Measurements from ENCODE around the gene TRIM8. TPM values are rescaled to one million over a fixed set of nuclear protein-coding genes. Genes with fewer than 3 reads are reported as not detected.
A peak's percentile ranks its signal among the peaks of the same experiment; 100 is the strongest.
"Not testable (repeated sequence)": the region's sequence is repeated elsewhere in the genome, so short reads cannot be mapped to it uniquely, and the experiment has no call there.

The TRIM8 gene
- total RNA-seq, 1 donor from 2014 or later: 48.2 TPM

- no peaks in the 10 kb centered on the region for H3K4me1 Mint-ChIP-seq
- no peak overlapping the region for H3K27ac Mint-ChIP-seq
- ATAC-seq (ENCODE audit: low read depth): no peak
- ChIA-PET CTCF (no interaction called here), POLR2A (no interaction called here)
- H3K36me3 Mint-ChIP-seq (ENCODE audit: low read depth): peaks cover 9% of the 10 kb centered on the region
- intact Hi-C loops (cut with micrococcal nuclease): no loop called here
- no peak for TF ChIP-seq CTCF (IDR thresholded peaks at IDR 0.05)
- H3K27me3 Mint-ChIP-seq: no peaks in the 10 kb centered on the region
- no peaks in the 10 kb centered on the region for H3K9me3 Mint-ChIP-seq
- no peak overlapping the region for H3K4me3 Mint-ChIP-seq
- DNase-seq: no peak
Measured at GRCh38 chr10:102691285-102692066, 47.2 kb downstream of the TRIM8 start.

GRCh38 chr10:102695401-102695800, 51.1 kb downstream of the TRIM8 start:
- H3K27me3 Mint-ChIP-seq, DNase-seq: not testable (repeated sequence)

GRCh38 chr10:102696736-102697135, 52.5 kb downstream of the TRIM8 start:
- intact Hi-C loops (cut with micrococcal nuclease): no loop called here
- ATAC-seq (ENCODE audit: low read depth) (no peak), DNase-seq (no peak)
- H3K9me3 Mint-ChIP-seq: no peaks in the 10 kb centered on the region
- no peaks in the 10 kb centered on the region for H3K27me3 Mint-ChIP-seq
- H3K36me3 Mint-ChIP-seq (ENCODE audit: low read depth): peaks cover 34% of the 10 kb centered on the region
- no peak overlapping the region for H3K27ac Mint-ChIP-seq
- TF ChIP-seq CTCF (IDR thresholded peaks at IDR 0.05): no peak
- CTCF ChIA-PET: no interaction called here
- H3K4me1 Mint-ChIP-seq: no peaks in the 10 kb centered on the region
- no peak overlapping the region for H3K4me3 Mint-ChIP-seq
- POLR2A ChIA-PET: interaction anchor here (0.7 kb wide), 1 partner anchor 52 kb away, joined by 3 read pairs; no protein-coding TSS in a partner anchor

More at GRCh38 chr10:102695401-102695800, 51.1 kb downstream of the TRIM8 start:
- peaks cover 34% of the 10 kb centered on the region for H3K36me3 Mint-ChIP-seq (ENCODE audit: low read depth)
- intact Hi-C loops (cut with micrococcal nuclease); H3K4me3 Mint-ChIP-seq; H3K9me3 Mint-ChIP-seq; CTCF ChIA-PET; POLR2A ChIA-PET; H3K27ac Mint-ChIP-seq; ATAC-seq (ENCODE audit: low read depth); H3K4me1 Mint-ChIP-seq: not testable (repeated sequence)

- intact Hi-C loops (cut with micrococcal nuclease): no loop called here
- ChIA-PET CTCF (no interaction called here), POLR2A (no interaction called here)
- no peak overlapping the region for H3K27ac Mint-ChIP-seq
- ATAC-seq (ENCODE audit: low read depth) (no peak), DNase-seq (no peak)
- H3K27me3 Mint-ChIP-seq: no peaks in the 10 kb centered on the region
- peaks cover 34% of the 10 kb centered on the region for H3K36me3 Mint-ChIP-seq (ENCODE audit: low read depth)
- no peak overlapping the region for H3K4me3 Mint-ChIP-seq
- H3K9me3 Mint-ChIP-seq: no peaks in the 10 kb centered on the region
- no peaks in the 10 kb centered on the region for H3K4me1 Mint-ChIP-seq
- TF ChIP-seq CTCF (IDR thresholded peaks at IDR 0.05): no peak
Measured at GRCh38 chr10:102698894-102699293, 54.6 kb downstream of the TRIM8 start.

- intact Hi-C loops (cut with micrococcal nuclease): no loop called here
- ChIA-PET POLR2A (interaction anchor here (0.5 to 1.2 kb wide), 3 partner anchors 10 to 33 kb away, joined by 3 to 9 read pairs (median 4); no protein-coding TSS in a partner anchor), CTCF (interaction anchor here (1.0 to 1.5 kb wide), 2 partner anchors 10 to 117 kb away, joined by 3 read pairs; no protein-coding TSS in a partner anchor)
- peaks cover 28% of the 10 kb centered on the region for H3K36me3 Mint-ChIP-seq (ENCODE audit: low read depth)
- H3K27ac Mint-ChIP-seq: no peak overlapping the region
- DNase-seq (no peak), ATAC-seq (ENCODE audit: low read depth) (peak; percentile 64)
- no peaks in the 10 kb centered on the region for H3K9me3 Mint-ChIP-seq
- H3K4me1 Mint-ChIP-seq: no peaks in the 10 kb centered on the region
- H3K27me3 Mint-ChIP-seq: no peaks in the 10 kb centered on the region
- H3K4me3 Mint-ChIP-seq: no peak overlapping the region
- no peak for TF ChIP-seq CTCF (IDR thresholded peaks at IDR 0.05)
Measured at GRCh38 chr10:102701272-102701671, 57.0 kb downstream of the TRIM8 start.
